ENCODE measurements around the gene CREBZF.

DNA sequence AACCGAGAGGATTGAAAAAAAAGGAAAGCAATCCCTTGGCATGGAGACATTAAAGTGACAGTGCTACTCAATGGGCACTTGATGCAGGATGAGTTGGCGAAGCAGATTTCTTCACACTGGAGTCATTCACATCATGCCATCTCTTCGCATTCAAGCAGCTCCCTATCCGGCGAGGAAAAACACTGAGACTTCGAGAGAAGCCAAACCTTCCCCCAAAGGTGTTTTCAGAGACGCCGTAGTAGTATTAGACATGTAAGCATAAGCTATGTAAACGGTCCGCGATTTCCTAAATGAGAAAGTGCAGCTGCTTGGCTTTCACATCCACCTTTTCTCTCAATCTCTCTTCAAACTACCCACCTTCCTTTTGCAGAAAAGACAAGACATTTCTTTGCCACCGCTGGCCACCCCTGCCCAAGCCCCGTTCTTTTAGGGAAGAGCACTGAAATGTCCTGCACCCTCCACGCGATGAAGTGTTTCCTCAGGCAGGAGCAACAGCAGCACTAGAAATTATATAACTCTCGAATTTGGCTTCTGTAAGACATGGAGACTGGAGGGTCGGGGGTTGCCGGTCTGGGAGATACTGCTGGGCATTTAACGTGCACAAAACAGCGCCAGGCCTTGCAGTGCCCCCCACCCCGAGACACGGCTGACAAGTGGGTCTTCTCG is 37.5 kb downstream of the CREBZF start, which contains the start of gene DLG2:
- TF ChIP-seq, protein P1, sequence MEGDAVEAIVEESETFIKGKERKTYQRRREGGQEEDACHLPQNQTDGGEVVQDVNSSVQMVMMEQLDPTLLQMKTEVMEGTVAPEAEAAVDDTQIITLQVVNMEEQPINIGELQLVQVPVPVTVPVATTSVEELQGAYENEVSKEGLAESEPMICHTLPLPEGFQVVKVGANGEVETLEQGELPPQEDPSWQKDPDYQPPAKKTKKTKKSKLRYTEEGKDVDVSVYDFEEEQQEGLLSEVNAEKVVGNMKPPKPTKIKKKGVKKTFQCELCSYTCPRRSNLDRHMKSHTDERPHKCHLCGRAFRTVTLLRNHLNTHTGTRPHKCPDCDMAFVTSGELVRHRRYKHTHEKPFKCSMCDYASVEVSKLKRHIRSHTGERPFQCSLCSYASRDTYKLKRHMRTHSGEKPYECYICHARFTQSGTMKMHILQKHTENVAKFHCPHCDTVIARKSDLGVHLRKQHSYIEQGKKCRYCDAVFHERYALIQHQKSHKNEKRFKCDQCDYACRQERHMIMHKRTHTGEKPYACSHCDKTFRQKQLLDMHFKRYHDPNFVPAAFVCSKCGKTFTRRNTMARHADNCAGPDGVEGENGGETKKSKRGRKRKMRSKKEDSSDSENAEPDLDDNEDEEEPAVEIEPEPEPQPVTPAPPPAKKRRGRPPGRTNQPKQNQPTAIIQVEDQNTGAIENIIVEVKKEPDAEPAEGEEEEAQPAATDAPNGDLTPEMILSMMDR (IDR thresholded peaks at IDR 0.05; ENCODE audit: low read length) = no peak
- no peak for TF ChIP-seq EZH2 (IDR thresholded peaks at IDR 0.05; ENCODE audit: borderline replicate concordance, low read length)
